Measurements from ENCODE around the gene FNBP1L.
"Not testable (repeated sequence)": the region's sequence is repeated elsewhere in the genome, so short reads cannot be mapped to it uniquely, and the experiment has no call there.

FNBP1L gene

DNA sequence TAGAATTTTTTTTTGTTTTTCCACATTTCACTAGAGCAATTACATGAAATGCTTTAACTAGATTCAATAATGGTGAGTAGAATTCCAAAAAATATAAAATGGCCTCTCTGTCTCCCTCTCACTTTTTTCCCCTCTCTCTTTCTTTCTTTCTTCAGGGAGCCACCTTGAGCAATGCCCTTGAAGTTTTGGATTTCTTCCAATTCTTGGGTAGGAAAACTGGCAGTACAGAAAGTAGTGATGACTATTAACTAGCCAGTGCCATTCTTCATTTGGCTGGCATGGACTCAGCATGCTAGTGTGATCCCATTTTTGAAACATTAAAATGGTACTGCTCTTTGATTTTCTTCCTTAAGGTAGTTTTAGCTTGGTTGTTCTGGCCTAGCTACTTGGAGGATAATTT, 4.5 kb upstream of the FNBP1L start:
- no peak for DNase-seq (ENCODE audit: low read depth)

GRCh38 chr1:93446837-93447451, 974 bp upstream of the FNBP1L start:
- no peak for DNase-seq (ENCODE audit: low read depth)

GRCh38 chr1:93448292-93448982, 519 bp downstream of the FNBP1L start:
- DNase-seq (ENCODE audit: low read depth), result no peak

DNA sequence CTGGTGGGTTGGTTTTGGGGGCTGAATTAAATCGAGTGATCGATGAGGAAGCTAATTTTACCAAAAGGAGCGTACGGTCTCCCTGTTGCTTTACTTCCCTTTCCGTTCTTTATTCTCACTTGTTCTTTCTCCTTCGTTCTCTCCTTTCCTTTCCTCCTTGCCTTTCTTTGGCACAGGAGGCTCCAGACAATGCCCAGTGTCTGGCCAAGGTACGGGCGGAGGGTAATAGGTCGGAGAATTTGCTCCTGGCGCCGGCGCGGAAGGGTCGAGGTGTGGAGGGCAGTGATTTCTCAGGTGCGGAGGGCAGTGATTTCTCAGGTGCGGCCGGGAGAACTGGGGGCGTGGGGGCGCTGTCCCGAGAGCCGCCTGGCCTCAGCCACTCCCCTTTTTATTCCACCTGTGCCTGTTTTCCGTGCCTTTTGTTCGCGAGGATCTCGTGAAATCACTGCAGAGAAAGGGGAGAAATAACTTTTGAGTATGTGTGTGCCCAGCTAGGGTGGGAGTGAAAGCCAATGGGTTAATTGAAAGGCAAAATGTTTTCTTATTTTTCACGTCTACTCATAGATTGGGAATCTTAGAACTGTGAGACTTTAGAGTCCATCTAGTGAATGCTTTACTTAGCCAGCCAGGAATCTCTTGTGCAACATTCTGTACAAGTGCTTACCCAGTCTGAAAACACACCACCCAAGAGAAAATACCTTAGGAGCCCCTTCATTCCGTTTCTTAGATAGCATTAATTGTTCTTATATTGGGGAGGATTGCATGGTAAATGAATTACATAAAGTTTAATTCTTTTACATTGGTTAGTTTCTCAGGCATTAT, 1.3 kb downstream of the FNBP1L start:
- DNase-seq (ENCODE audit: low read depth), result no peak

DNA sequence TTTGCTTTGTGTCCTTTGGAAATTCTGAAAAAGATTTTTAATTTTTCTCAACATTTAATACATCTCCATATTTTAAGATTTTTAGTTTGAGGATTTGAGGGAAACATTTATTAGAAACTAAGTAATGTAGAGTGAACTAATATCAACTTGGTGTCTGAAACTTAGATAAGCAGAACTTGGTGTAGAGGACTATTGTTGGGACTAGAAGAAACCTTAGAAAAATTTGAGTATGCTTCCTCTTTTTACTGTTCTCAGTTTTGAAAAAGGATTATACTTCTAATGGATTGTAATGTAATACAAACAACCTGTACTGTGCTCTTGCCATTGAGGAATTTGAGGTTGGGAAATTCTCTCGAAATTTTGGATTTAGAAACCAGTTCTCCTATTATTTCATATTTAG, 2.4 kb downstream of the FNBP1L start:
- no peak for DNase-seq (ENCODE audit: low read depth)

DNA sequence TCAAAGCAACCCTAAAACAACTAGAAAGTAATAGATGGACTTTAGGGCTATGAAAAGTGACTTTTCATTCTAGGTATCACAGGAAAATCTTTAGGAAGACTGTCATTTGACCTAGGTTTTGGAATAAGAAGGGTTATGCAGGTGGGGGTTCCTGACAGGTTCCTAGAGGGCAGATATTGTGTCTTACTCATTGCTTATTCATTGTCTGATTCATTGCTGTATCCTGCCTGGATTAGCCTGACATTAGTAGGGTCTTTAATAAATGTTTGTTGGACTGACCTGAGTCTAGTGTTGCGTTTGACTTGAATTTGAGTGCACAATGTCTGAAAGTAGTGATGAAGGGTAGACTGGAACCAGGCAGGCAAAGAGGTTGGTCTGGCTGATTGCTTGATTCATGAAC, 6.0 kb downstream of the FNBP1L start:
- DNase-seq (ENCODE audit: low read depth), result no peak

- DNase-seq (ENCODE audit: low read depth), result no peak
Measured at GRCh38 chr1:93459126-93459525, 11.2 kb downstream of the FNBP1L start.

DNA sequence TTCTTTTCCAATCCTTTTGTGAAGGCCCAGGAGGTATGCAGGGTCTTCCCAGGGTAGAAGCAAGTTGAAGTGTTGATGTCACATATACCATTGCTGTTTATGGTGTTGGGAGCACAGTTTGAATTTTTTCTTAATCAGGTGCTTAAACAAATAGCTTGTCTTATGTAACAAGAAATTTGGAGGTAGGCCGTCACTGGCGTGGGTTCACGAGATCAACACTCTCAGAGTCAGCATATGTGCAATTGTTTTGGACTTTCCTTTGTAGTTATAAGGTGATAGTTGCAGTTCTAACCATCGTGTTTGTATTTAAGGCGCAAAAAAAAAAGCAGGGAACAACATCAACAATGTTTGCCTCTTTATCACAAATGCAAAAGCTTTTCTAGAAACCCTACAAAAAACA, 13.3 kb downstream of the FNBP1L start:
- no peak for DNase-seq (ENCODE audit: low read depth)

DNA sequence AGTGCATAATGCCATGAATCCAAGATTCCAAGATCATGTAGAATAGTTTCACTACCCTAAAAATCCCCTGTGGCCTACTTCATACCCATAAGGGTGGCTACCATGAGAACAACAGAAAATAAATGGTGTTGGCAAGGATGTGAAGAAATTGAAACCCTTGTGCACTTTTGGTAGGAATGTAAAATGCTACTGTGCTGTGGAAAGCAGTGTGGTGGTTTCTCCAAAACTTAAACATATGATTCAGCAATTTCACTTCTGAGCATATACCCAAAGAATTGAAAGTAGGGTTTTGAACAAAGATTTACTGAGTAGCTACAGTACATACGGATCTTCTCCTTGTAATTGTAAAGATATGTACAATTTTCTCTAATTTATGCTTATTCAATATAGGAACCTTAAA, 16.0 kb downstream of the FNBP1L start:
- DNase-seq (ENCODE audit: low read depth), result no peak

DNA sequence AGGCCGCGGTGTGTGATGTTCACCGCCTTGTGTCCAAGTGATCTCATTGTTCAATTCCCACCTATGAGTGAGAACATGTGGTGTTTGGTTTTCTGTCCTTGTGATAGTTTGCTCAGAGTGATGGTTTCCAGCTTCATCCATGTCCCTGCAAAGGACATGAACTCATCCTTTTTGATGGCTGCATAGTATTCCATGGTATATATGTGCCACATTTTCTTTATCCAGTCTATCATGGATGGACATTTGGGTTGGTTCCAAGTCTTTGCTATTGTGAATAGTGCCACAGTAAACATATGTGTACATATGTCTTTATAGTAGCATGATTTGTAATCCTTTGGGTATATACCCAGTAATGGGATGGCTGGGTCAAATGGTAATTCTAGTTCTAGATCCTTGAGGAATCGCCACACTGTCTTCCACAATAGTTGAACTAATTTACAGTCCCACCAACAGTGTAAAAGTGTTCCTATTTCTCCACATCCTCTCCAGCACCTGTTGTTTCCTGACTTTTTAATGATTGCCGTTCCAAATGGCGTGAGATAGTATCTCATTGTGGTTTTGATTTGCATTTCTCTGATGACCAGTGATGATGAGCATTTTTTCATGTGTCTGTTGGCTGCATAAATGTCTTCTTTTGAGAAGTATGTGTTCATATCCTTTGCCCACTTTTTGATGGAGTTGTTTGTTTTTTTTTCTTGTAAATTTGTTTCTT, 17.6 kb downstream of the FNBP1L start:
- not testable (repeated sequence) for DNase-seq (ENCODE audit: low read depth)

DNA sequence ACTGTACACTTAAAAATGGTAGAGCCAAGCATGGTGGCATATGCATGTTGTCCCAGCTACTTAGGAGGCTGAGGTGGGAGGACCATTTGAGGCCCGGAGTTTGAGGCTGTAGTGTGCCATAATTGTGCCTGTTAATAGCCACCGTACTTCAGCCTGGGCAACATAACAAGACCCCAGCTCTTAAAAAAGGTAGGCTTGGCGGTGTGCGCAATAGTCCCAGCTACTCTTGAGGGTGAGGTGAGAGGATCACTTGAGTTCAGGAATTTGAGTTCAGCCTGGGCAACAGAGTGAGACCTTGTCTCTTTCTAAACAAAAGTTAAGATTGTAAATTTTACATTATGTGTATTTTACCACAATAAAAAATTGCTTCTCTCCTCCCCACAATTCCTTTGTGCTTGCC, 19.7 kb downstream of the FNBP1L start:
- no peak for DNase-seq (ENCODE audit: low read depth)

DNA sequence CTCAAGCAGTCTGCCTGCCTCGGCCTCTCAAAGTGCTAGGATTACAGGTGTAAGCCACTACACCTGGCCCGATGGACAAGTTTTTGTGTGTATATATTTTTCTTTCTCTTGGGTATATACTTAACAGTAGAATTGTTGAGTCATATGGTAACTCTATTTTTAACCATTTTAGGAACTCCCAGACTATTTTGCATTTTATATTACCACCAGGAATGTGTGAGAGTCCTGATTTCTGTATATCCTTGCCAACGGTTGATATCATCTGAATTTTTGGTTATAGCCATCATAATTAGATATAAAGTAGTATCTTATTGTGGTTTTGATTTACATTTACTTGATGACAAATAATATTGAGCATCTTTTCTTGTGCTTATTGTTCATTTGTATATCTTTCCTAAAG, 20.7 kb downstream of the FNBP1L start:
- DNase-seq (ENCODE audit: low read depth), result no peak

DNA sequence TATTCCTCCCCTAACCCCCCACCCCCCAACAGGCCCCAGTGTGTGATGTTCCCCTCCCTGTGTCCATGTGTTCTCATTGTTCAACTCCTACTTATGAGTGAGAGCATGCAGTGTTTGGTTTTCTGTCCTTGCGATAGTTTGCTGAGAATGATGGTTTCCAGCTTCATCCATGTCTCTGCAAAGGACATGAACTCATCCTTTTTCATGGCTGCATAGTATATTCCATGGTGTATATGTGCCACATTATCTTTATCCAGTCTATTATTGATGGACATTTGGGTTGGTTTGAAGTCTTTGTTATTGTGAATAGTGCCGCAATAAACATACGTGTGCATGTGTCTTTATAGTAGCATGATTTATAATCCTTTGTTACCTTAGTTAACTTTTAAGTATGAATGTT, 21.3 kb downstream of the FNBP1L start:
- DNase-seq (ENCODE audit: low read depth), result not testable (repeated sequence)

DNA sequence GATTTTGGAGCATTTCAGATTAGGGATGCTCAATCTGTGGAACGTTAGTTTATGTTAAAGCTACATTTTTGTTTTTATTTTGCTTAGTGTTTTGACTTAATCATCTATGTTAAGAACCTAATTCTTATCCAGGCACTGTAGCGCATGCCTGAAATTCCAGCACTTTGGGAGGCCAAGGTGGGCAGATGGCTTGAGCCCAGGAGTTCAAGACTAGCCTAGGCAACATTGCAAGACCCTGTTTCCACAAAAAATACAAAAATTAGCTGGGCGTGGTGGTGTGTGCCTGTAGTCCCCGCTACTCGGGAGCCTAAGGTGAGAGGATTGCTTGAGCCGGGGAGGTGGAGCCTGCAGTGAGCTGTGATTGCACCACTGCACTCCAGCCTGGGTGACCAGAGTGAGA, 23.4 kb downstream of the FNBP1L start:
- DNase-seq (ENCODE audit: low read depth), result no peak

DNA sequence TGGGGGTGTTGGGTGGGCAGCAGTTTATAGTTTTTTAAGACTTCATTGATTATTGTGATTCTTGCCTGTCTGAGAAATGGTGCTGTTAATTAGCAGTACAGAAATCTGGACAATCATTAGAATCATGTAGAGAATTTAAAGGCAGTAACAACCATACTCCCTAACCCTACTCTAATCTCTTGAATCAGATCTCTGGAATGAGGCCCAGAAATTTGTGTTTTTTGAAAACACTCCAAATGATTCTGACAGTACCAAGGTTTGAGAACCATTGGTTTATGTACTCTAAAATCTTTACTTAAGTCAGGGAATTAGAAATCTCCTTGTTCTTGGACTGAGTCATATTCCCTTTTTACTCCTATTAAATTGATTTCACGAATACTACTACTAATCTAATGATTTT, 24.0 kb downstream of the FNBP1L start:
- no peak for DNase-seq (ENCODE audit: low read depth)

GRCh38 chr1:93474321-93474720, 26.4 kb downstream of the FNBP1L start:
- no peak for DNase-seq (ENCODE audit: low read depth)

GRCh38 chr1:93475681-93476080, 27.8 kb downstream of the FNBP1L start:
- no peak for DNase-seq (ENCODE audit: low read depth)

DNA sequence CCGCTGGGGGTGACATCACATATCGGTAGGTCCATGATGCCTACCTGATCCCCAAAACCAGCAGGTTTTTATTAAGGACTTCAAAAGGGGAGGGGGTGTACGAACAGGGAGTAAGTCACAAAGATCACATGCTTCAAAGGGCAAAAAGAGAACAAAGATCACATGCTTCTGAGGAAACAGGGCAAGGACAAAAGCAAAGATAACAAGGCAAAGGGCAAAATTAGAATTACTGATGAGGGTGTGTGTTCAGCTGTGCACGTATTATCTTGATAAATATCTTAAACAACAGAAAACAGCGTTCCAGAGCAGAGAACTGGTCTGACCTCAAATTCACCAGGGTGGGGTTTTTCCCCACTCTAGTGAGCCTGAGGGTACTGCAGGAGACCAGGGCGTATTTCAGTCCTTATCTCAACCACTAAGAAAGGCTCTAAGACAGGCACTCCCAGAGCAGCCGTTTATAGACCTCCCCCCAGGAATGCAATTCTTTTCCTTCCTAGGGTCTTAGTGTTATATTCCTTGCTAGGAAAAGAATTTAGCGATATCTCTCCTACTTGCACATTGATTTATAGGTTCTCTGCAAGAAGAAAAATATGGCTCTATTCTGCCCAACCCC, 31.3 kb downstream of the FNBP1L start:
- not testable (repeated sequence) for DNase-seq (ENCODE audit: low read depth)

DNA sequence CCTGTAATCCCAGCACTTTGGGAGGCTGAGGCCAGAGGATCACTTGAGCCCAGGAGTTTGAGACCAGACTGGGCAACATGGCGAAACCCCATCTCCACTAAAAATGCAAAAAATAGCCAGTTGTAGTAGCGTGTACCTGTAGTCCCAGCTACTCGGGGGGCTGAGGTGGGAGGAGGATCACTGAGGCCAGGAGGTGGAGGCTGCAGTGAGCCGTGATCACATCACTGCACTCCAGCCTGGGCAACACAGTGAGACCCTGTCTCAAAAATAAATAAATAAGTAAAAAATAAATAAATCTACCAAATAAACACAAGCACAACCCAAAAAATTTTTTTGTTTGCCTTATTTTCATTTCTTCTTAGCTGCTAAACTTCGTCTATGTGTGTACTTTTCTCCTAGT, 34.0 kb downstream of the FNBP1L start:
- not testable (repeated sequence) for DNase-seq (ENCODE audit: low read depth)

DNA sequence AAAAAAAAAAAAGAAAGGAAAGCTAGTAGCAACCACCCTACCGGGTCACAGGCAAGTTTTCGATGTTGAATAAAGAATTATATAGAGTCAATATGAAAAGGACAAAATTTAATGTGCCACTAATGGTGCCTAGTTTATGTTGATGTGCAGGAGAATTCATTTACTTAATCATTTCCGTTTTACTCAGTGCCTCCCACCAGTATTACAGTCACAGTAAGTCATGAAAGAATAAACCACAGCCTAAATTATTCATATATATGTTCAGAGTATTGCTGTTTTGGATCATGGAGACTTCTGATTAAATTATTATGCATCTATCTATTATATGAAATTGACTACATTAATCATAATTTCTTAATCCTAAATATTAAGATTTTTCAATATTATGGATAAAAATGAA, 35.3 kb downstream of the FNBP1L start:
- DNase-seq (ENCODE audit: low read depth), result no peak

- no peak for DNase-seq (ENCODE audit: low read depth)
Measured at GRCh38 chr1:93483606-93484005, 35.7 kb downstream of the FNBP1L start.

GRCh38 chr1:93488207-93488606, 40.3 kb downstream of the FNBP1L start:
- DNase-seq (ENCODE audit: low read depth), result no peak
